Mesothelial cell of epicardium (in vitro differentiated cells): ENCODE data around the gene TMEM53. TPM values are rescaled to one million over a fixed set of nuclear protein-coding genes. Genes with fewer than 3 reads are reported as not detected.

Source experiments
- DNase-seq, 2 experiments: peaks; one replicate each; pipeline ENCODE4 v3.0.0; 2021; ENCODE audit warnings: low spot score in 2 of 2; ENCODE audit not compliant: unreplicated experiment in 2 of 2
- H3K27ac Mint-ChIP-seq: 2 replicates; pipeline ENCODE4 v1.8.0; 2021; ENCODE audit warnings: mixed read lengths
- H3K27me3 Mint-ChIP-seq: 2 replicates; pipeline ENCODE4 v1.8.0; 2021; ENCODE audit warnings: low read depth, mixed read lengths
- H3K36me3 Mint-ChIP-seq: 2 replicates; pipeline ENCODE4 v1.8.0; 2021; ENCODE audit warnings: mixed read lengths
- H3K4me1 Mint-ChIP-seq: 2 replicates; pipeline ENCODE4 v1.8.0; 2021; ENCODE audit warnings: mixed read lengths
- H3K4me3 Mint-ChIP-seq: 2 replicates; pipeline ENCODE4 v1.8.0; 2021; ENCODE audit warnings: mild to moderate bottlenecking, moderate library complexity, mixed read lengths
- H3K9me3 Mint-ChIP-seq: 2 replicates; pipeline ENCODE4 v1.8.0; 2021; ENCODE audit warnings: mixed read lengths
- CTCF ChIP-seq: fragments of 200-600 bp; sonication (generic); IDR thresholded peaks from one replicate; pipeline ENCODE4 v1.5.0; 2021; ENCODE audit warnings: antibody characterized with exemption; ENCODE audit not compliant: unreplicated experiment
- total RNA-seq: library from RNA; stranded (reverse); gene quantifications from 3 replicates; pipeline ENCODE4 v1.2.1, GENCODE V29; 2021

TMEM53 gene
- total RNA-seq, 1 donor from 2014 or later, result 8.9 TPM

DNA sequence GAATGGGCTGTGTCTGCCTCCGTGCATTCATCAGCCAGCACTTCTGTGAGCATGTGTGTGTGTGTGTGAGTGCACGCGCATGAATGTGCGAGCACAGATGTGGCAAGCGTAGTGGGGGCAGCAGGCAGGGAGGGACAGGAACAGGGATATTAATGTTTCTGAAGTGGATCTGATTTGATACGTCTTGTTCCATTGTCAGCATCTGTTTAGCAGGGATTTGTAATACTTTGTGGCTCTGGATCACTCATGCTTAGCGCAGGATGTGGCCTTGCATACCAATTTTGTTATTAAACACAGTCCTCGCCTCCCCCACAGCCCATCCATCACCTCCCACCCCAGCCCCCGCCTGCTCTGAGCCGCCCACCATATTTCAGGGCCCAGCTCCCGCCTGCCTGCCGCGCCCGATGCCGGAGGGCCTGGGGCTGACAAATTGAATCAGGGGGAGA is 52.4 kb downstream of the TMEM53 start:
- H3K27ac Mint-ChIP-seq, result no peak overlapping the region
- no peak for TF ChIP-seq CTCF
- peaks cover 53% of the 10 kb centered on the region for H3K27me3 Mint-ChIP-seq
- no peak overlapping the region for H3K4me3 Mint-ChIP-seq
- peaks cover 28% of the 10 kb centered on the region for H3K4me1 Mint-ChIP-seq
- peak in 1 of 2 experiments; percentile 59 for DNase-seq
- no peaks in the 10 kb centered on the region for H3K9me3 Mint-ChIP-seq
- no peaks in the 10 kb centered on the region for H3K36me3 Mint-ChIP-seq

DNA sequence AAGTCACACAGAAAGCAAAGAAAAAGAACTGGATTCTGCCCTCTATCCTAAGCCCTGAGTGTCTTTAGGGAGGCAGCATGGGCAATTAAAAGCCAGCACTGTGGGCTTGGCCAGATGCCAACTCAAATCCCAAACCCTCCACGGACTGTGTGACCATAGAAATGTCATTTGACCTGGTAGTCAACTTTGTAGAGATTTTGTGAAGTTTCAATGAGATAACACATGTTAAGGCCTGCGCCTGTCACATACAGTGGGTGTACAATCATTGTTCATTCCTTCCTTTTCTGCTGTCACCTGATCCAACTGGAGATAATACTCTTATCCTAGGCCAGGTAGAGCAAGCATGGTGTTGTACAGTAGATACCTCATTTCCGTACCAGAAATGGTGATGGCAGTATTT is 54.2 kb downstream of the TMEM53 start:
- no peaks in the 10 kb centered on the region for H3K9me3 Mint-ChIP-seq
- H3K27me3 Mint-ChIP-seq, result peaks cover 71% of the 10 kb centered on the region
- no peak for TF ChIP-seq CTCF
- no peaks in the 10 kb centered on the region for H3K36me3 Mint-ChIP-seq
- H3K4me1 Mint-ChIP-seq, result peaks cover 32% of the 10 kb centered on the region
- H3K27ac Mint-ChIP-seq, result no peak overlapping the region
- DNase-seq, result no peak
- H3K4me3 Mint-ChIP-seq, result no peak overlapping the region

- H3K4me1 Mint-ChIP-seq, result peaks cover 31% of the 10 kb centered on the region
- H3K27ac Mint-ChIP-seq, result no peak overlapping the region
- no peak for DNase-seq
- no peaks in the 10 kb centered on the region for H3K9me3 Mint-ChIP-seq
- no peaks in the 10 kb centered on the region for H3K36me3 Mint-ChIP-seq
- peaks cover 71% of the 10 kb centered on the region for H3K27me3 Mint-ChIP-seq
- TF ChIP-seq CTCF, result no peak
- H3K4me3 Mint-ChIP-seq, result no peak overlapping the region
Measured at GRCh38 chr1:44619261-44619900, 54.9 kb downstream of the TMEM53 start.

- DNase-seq, result no peak
- Mint-ChIP-seq H3K36me3 (no peaks in the 10 kb centered on the region), H3K4me3 (peak overlapping the region; percentile 43), H3K9me3 (no peaks in the 10 kb centered on the region), H3K27ac (no peak overlapping the region), H3K4me1 (peaks cover 30% of the 10 kb centered on the region), H3K27me3 (peaks cover 61% of the 10 kb centered on the region)
- TF ChIP-seq CTCF, result no peak
Measured at GRCh38 chr1:44617703-44618029, 56.6 kb downstream of the TMEM53 start.

DNA sequence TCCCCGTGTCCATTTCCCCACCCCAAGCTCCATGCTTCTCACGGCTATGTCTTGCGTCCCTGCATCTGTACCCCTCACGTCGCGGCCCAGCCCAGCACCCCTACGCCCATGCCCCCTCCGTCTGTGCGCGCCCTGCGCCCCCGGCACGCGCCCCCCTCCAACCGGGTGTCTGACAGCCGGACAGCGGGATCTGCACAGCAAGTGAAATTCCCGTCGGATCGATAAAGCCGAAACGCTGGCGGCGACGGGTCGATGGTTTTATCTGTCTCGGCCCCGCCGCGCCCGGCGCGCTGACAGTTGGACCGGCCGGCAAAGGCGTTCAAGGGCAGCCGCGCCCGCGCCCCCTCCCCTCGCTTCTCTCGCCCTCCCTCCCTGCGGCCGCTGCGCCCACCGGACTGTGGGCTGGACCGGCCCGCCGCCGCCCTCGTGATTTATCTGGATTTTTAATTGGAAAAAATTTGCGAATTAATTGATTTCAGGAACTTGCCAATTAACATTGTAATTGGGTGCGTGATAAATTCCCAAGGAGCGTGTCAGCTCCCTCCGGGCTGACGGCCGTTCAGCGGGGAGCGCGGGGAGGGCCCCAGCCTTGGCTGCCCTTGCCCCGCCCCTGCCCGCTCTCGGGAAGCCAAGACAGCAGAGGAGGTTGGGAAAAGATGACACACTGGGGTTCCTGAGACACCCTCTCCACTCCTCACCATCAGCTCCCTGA is 57.1 kb downstream of the TMEM53 start:
- TF ChIP-seq CTCF, result no peak
- peaks cover 29% of the 10 kb centered on the region for H3K4me1 Mint-ChIP-seq
- no peaks in the 10 kb centered on the region for H3K36me3 Mint-ChIP-seq
- no peak for DNase-seq
- peaks cover 63% of the 10 kb centered on the region for H3K27me3 Mint-ChIP-seq
- no peaks in the 10 kb centered on the region for H3K9me3 Mint-ChIP-seq
- no peak overlapping the region for H3K27ac Mint-ChIP-seq
- H3K4me3 Mint-ChIP-seq, result peak overlapping the region; percentile 56
